HEK293T (cell line): ENCODE data around the gene NME3.

Experiments used
- ARNT ChIP-seq: fragments of 450-650 bp; IDR thresholded peaks from 2 replicates; pipeline ENCODE4 v1.6.1; 2017; ENCODE audit warnings: mild to moderate bottlenecking
- FOXK2 ChIP-seq: fragments of 450-650 bp; IDR thresholded peaks from 2 replicates; pipeline ENCODE4 v1.6.1; 2016; ENCODE audit warnings: mild to moderate bottlenecking
- FOXM1 ChIP-seq: fragments of 450-650 bp; IDR thresholded peaks from 2 replicates; pipeline ENCODE4 v1.6.1; 2017; ENCODE audit warnings: mild to moderate bottlenecking, borderline replicate concordance
- HDGF ChIP-seq: fragments of 450-650 bp; IDR thresholded peaks from 2 replicates; pipeline ENCODE4 v1.6.1; 2017; ENCODE audit warnings: antibody characterized with exemption, borderline replicate concordance
- NFRKB ChIP-seq: fragments of 450-650 bp; IDR thresholded peaks from 2 replicates; pipeline ENCODE4 v1.6.1; 2016; ENCODE audit warnings: mild to moderate bottlenecking, moderate library complexity
- SP1 ChIP-seq: fragments of 450-650 bp; IDR thresholded peaks from 2 replicates; pipeline ENCODE4 v1.6.1; 2017
- TARDBP ChIP-seq: fragments of 450-650 bp; IDR thresholded peaks from 2 replicates; pipeline ENCODE4 v1.6.1; 2016

DNA sequence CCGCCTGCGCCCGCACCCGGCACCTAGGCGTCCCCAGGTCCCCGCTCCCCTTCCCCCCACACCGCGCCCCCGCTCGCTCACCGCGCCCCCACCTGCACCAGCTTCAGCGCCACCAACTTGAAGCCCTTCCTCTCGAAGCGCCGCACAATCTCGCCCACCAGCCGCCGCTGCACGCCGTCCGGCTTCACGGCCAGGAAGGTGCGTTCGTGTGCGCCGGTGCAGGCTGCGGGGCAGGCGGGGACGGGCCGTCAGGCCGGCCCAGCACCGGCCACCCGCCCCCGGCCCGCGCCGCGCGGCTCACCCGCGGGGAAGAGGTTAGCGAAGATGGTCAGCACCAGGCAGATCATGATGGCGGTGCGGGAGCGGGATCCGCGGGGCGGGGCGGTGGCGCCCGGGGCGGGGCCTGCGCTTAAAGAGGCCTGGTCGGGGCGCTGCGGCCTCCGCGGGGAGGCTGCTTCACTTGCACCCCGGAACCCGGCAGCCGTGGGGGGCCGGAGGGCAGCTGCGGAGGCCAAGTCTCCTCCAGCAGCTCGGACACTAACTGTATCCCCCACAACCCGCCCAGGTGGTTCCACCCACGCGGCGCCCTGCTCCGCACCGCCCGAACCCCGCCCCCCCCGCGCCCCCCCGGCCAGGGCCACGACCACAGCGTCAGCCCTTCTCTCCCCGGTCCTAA is at the start of gene NME3:
- TF ChIP-seq TARDBP (no peak), SP1 (no peak), ARNT (no peak), NFRKB (no peak), FOXK2 (no peak), HDGF (no peak), FOXM1 (no peak)
